GM19438 (cell line): ENCODE data around the gene POLN.

Source experiments
- ATAC-seq: cut with Tn5 transposase; IDR thresholded peaks from one replicate; pipeline ENCODE4 v1.9.1; 2021; ENCODE audit warnings: low read depth; ENCODE audit not compliant: unreplicated experiment

The POLN gene

DNA sequence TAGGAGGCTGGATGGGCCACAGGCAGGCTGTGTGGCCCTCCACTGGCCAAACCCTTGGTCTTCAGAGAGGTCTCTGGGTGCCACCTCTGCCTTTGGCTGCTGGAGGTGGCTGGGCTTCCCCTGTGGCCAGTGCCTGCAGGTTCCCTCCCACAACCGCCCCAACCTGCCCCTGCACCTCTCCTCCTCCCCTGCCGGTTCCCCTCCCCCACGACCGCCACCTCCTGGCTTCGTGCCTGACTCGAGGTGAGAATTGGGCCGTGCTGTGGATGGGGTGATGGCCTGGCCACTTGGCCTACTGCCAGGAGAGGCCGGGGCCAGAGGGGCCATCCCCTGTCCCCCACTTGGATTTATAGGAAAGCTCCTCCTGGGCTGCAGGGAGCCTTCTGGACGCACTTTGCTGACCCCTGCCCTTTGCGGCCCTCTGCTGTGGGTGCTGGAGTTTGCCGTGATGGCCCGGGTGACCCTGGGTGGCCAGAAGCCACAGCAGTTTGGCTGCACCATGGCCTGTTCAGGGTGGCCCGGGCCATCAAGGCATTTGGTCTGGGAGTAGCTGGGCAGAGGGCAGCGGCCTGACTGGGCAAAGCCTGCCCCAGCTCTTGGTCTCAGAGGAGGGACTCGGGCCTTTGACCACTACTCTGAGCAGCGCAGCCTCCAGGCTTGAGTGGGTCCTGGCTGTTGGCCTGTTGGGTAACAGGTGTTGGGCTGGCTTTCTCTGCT, 179.0 kb downstream of the POLN start:
- ATAC-seq = no peak

DNA sequence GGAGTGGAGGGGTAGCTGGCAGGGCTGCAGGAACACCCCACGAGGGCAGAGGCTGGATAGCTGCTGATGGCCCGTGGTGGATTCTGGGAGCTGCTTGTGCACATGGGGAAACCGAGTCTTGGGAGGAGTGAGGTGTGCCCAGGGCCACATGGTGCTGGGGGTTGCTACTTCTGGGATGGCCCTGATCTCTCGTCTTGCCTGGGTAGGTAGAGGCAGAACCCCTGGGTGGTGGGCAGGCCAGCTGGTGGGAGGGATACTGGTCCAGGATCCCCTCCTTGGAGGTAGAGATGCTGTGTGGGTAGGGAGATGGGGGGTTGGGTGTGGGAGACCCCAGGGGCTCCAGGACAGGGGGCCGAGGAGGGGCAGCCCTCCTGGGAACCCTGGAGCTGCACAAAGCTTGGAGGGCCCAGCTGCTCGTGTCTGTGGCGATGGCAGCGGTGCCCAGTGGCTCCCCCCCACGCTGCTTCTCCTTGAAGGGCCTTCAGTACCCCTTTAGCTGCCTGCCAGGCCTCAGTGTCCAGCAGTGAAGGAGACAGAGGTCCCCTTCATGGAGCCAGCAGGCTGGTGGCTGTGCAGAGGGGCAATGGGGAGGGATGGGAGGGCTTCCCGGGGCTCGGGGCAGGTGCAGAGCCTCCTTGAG, 179.6 kb downstream of the POLN start:
- ATAC-seq = no peak

- no peak for ATAC-seq
These were observed 180.5 kb downstream of the POLN start for GRCh38 chr4:2061186-2062131.

GRCh38 chr4:2060611-2061185, 181.2 kb downstream of the POLN start:
- ATAC-seq = no peak

- ATAC-seq = no peak
These were observed 182.0 kb downstream of the POLN start for GRCh38 chr4:2059726-2060602.

- no peak for ATAC-seq
These were observed 182.7 kb downstream of the POLN start, which contains the start of gene NAT8L for GRCh38 chr4:2059046-2059725. Gene NAT8L, plus strand, starts transcription at chr4:2059327. Its CDS starts 185 bp downstream, at chr4:2059512.

DNA sequence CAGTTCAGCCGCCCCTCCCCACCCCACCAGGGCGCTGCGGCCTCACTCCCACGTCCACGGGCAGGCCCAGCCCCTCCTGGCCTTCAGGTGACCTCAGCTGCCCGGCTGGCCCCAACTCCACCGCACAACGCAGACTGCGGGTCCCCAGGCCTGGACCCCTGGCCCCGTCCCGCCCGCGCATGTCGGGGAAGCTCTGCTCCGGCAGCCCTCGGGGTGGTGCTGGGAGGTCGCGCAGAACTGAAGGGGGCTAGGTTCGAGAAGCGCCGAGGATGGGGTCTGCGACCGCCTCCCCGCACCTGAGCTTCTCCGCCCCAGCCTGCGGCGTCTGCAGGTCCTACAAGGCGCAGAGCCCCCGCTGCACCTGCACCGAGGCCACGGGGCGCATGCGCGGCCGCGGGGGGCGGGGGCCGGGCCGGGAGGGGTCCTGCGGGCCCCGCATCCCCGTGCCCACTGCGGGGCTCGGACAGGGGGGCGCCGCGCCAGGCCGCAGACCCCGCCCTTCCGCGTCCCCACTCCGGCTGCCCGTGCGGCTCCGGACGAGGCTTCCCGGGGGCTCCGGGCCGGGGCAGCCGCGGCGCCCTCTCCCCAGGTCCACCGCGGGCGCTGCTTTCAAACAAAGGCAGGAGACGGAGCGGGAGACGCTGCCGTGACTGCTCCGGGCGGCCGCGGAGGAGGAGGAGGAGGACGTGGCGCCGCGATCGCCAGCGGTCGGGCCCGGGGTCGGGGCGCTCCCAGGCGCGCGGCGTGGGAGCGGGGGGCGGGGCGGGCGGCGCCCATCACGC, 183.5 kb downstream of the POLN start:
- no peak for ATAC-seq

DNA sequence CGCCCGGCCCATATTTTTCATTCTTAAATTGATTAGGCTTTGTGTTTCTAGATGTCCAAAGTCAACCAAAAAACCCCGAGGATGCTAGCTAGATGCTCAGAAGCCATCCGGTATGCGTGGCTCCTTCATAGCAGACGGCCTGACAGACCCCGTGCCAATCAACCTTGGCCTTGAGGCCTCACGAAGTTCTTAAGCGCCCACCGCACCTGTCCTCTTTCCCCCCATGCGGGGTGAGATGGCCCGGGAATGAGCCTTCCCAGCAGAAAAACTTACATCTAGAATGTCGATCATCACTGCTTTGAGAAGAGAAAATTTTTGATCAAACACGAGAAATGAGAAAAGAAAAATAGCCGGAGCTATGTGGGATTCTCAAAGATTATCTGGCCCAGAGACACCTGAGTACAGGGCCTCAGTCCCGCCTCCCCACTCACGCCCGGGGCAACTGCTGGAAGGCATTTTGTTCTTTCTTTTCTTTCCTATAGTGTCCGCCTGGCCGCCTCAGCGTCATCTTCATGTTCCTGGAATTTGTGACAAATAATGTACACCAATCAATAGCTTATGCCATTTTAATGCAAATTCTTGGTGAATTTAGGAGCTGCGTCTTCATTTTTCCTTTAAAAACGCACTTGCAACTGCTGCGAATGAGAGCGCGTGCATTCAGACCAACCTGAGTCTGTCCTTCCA, 184.4 kb downstream of the POLN start:
- no peak for ATAC-seq

DNA sequence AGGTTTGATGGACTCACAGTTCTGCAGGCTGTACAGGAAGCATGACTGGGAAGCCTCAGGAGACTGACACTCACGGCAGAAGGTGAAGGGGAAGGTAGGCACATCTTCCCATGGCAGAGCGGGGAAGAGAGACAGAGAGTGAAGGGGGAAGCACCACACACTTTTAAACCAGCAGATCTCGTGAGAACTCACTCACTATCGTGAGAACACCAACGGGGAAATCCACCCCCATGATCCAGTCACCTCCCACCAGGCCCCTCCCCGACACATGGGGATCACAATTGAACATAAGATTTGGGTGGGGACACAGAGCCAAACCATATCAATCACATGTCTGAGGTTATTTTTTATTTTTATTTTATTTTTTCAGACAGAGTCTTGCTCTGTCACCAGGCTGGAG, 187.7 kb downstream of the POLN start:
- no peak for ATAC-seq

- no peak for ATAC-seq
These were observed 190.8 kb downstream of the POLN start for GRCh38 chr4:2051086-2051485.

- no peak for ATAC-seq
These were observed 192.1 kb downstream of the POLN start for GRCh38 chr4:2049811-2050210.

DNA sequence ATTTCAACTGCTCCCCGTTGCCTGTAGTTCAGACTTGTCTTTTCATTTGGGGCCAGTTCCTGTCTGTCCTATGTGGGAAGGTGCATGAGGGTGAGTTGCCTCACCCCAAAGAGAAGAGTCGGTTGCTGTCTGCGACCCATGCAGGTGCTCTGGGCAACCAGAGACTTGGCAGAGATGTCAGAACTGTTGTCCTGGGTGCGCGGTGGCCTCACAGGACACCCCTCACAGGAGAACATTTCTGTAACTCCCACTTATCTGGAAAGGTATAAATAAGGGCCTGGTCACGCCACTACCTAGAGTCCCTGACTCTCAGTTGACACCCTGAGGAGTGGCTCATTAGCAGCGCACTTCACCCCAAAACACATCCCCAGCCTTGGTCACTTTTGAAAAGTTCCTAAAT, 192.5 kb downstream of the POLN start:
- no peak for ATAC-seq

- ATAC-seq = no peak
These were observed 193.1 kb downstream of the POLN start for GRCh38 chr4:2048831-2049230.

DNA sequence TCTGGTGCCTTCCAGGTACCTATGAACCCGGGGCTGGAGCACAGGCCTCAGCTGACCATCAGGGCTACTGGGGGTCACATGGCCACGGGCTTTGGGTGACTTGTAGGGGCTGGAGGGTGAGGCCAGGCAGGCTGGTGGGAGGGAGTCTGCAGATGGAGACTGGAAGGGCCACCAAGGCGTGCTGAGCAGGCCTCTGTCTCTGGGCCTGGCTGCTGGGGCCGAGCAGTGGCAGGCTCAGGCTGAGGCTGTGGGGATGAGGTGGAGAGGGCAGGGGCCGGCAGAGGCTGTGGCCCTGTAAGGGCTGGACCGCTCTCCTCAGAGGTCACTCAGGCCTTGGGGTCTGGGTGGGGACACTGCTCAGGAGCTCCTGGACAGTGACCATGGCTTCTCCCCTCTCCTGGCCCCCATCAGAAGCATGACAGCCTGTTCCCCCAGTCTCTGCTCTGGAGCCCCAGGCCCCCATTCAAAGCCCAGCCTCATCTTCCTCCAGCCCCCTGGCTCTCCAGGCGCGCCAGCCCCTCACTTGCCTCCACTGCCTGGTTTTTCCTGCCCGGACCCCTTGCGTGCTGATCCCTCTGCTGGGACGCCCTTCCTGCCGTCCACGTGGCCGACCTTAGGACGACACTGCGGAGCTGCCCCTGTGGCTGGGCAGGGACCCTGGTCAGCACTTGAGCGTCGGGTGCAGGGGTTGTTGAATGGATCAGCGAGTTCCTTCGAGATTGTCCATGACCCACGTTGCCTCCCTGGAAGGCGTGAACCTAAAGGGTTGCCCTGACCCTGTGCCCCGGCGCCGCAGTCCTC, 193.9 kb downstream of the POLN start:
- ATAC-seq = no peak

DNA sequence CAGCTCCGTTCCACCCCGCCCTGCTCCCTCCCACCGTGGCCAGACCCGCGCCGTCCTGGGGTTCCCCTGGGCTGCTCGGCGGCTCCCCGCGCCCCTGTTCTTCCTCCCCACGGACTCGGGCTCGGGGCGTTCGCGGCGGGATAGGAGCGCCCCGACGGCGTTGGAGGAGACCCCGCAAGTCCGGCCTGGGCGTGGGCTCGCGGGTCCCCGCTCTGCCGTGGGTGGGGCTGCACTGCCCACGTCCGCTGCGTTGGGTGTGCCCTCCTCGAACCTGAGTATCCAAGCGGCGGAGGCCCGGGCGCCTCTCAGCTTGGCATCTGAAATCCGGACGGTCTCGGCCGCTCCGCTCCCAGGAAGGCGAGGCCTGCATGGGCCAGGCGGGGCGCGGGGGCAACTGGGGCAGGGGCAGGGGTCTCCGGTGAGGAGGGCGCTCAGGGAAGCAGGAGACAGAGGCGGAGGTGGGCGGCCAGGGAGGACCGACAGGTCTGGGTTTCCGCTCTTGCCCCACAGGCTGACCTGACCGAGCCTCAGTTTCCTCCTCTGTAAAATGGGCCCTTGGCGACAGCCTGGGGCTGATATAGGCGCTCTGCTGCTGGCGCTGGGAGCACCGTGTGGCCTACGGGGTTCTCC, 194.8 kb downstream of the POLN start:
- no peak for ATAC-seq

DNA sequence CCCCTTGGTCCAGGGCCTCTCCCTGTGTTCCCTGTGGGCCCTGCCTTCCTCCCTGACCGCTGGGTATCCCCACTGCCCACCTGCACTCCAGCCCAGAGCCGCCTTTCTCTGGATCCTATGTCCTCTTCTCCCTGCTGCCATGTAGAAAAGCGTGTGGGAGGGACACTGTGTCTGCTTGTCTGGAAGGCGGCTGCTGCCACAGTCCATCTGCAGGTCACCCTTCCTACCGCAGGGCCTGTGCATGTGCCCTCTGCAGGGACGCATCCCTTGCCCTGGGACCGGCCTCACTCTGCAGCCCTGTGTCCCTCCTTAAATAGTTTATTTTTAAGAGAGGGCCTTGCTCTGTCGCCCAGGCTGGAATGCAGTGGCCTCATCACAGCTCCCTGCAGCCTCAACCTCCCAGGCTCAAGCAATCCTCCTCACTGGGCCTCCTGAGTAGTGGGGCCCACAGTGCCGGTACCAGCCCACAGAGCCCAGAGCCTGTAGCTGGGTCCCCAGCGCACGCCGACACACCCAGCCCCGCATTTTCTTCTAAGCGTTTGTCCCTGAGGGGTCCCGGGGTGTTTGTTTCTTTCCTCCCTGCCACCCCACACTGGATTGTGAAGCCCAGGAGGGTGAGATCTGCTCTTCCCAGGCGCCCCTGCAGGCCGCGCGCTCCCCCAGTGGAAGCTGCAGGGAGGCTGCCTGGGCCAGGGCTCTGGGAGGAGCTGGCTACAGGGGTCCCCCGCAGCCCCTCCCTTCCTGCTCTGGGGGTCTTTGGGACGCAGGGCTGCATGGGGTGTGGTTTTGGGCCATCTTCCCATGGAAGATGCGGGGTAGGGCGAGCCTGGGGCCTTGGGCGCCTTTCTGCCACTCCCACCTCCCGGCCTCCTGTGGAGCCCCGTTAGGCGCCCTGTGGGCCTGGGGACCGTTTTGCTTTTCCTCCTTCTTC, 195.6 kb downstream of the POLN start:
- no peak for ATAC-seq
